SK-N-SH treated with all-trans-retinoic acid at 6 μM for 48 hours (cell line): ENCODE data around the gene NUB1.

Experiments used
- ARNTL ChIP-seq: fragments of 450-650 bp; formaldehyde crosslinking; IDR thresholded peaks from 2 replicates; pipeline ENCODE4 v1.5.0; 2020; ENCODE audit warnings: low read depth, mild to moderate bottlenecking, moderate library complexity, borderline replicate concordance
- CREB5 ChIP-seq: fragments of 250-450 bp; sonication (Bioruptor Pico); IDR thresholded peaks from 2 replicates; pipeline ENCODE4 v1.5.1; 2020; ENCODE audit warnings: low read depth, mild to moderate bottlenecking, moderate library complexity
- CSDC2 ChIP-seq: fragments of 250-450 bp; sonication (Bioruptor Pico); IDR thresholded peaks from 2 replicates; pipeline ENCODE4 v1.5.0; 2020; ENCODE audit warnings: mild to moderate bottlenecking, moderate library complexity
- CSRNP3 ChIP-seq: fragments of 250-450 bp; sonication (Bioruptor Pico); IDR thresholded peaks from 2 replicates; pipeline ENCODE4 v1.5.1; 2021; ENCODE audit warnings: mild to moderate bottlenecking, moderate library complexity
- OSR1 ChIP-seq: fragments of 250-450 bp; sonication (Bioruptor Pico); IDR thresholded peaks from 2 replicates; pipeline ENCODE4 v1.8.0; 2022; ENCODE audit warnings: moderate library complexity, mild to moderate bottlenecking, inconsistent platforms
- PATZ1 ChIP-seq: fragments of 250-450 bp; sonication (Bioruptor Pico); IDR thresholded peaks from 2 replicates; pipeline ENCODE4 v1.8.0; 2020; ENCODE audit warnings: mild to moderate bottlenecking, moderate library complexity, borderline replicate concordance
- POU6F1 ChIP-seq: fragments of 250-450 bp; sonication (Bioruptor Pico); IDR thresholded peaks from 2 replicates; pipeline ENCODE4 v1.8.0; 2021; ENCODE audit warnings: low read depth, mild to moderate bottlenecking, moderate library complexity, borderline replicate concordance
- PPARA ChIP-seq: fragments of 250-450 bp; sonication (Bioruptor Pico); IDR thresholded peaks from 2 replicates; pipeline ENCODE4 v1.5.0; 2020; ENCODE audit warnings: mild to moderate bottlenecking, borderline replicate concordance
- TCF4 ChIP-seq: fragments of 250-450 bp; sonication (Bioruptor Pico); IDR thresholded peaks from 2 replicates; pipeline ENCODE4 v1.8.0; 2021; ENCODE audit warnings: mild to moderate bottlenecking, moderate library complexity, borderline replicate concordance
- TSHZ2 ChIP-seq: fragments of 250-450 bp; sonication (Bioruptor Pico); IDR thresholded peaks from 2 replicates; pipeline ENCODE4 v1.5.0; 2020; ENCODE audit warnings: mild to moderate bottlenecking, moderate library complexity
- ZC3H10 ChIP-seq: fragments of 250-450 bp; sonication (Bioruptor Pico); IDR thresholded peaks from 2 replicates; pipeline ENCODE4 v1.5.1; 2021; ENCODE audit warnings: mild to moderate bottlenecking, moderate library complexity
- ZFP3 ChIP-seq: fragments of 250-450 bp; sonication (Bioruptor Pico); IDR thresholded peaks from 2 replicates; pipeline ENCODE4 v1.5.0; 2020; ENCODE audit warnings: mild to moderate bottlenecking, moderate library complexity
- ZNF565 ChIP-seq: fragments of 450-650 bp; formaldehyde crosslinking; conservative IDR thresholded peaks from 2 replicates; pipeline ENCODE4 v1.5.0; 2020; ENCODE audit warnings: low read depth, mild to moderate bottlenecking, moderate library complexity

GRCh38 chr7:151301471-151302462, 39.8 kb upstream of the NUB1 start:
- no peak for TF ChIP-seq CREB5 (CRISPR knock-in tag)
- no peak for TF ChIP-seq ZFP3 (CRISPR knock-in tag)
- no peak for TF ChIP-seq CSRNP3 (CRISPR knock-in tag)
- no peak for TF ChIP-seq ZNF565 (CRISPR knock-in tag)
- TF ChIP-seq ZC3H10, result no peak
- TF ChIP-seq TSHZ2, result no peak
- no peak for TF ChIP-seq PATZ1
- no peak for TF ChIP-seq ARNTL (CRISPR knock-in tag)
- no peak for TF ChIP-seq PPARA (CRISPR knock-in tag)
- no peak for TF ChIP-seq CSDC2 (CRISPR knock-in tag)
- no peak for TF ChIP-seq TCF4 (CRISPR knock-in tag)
- no peak for TF ChIP-seq POU6F1
- TF ChIP-seq OSR1 (CRISPR knock-in tag), result no peak
